Spleen (tissue), 11 donors: ENCODE results near the gene MARS1. TPM values are rescaled to one million over a fixed set of nuclear protein-coding genes. Genes with fewer than 3 reads are reported as not detected.
A peak's percentile ranks its signal among the peaks of the same experiment; 100 is the strongest.

Source experiments
- DNase-seq: peaks from one replicate; pipeline ENCODE4 v3.0.0-alpha.2; 2020
- H3K27ac ChIP-seq, 8 donors: fragments of 200-600 bp; sonication (generic) in 7 of 8; 1 replicate in 4 of 8; 2 replicates in 4 of 8; pipeline versions ENCODE4 v1.5.0 to v1.8.0; 2016 to 2021; ENCODE audit warnings: inconsistent platforms in 4 of 8, mild to moderate bottlenecking in 4 of 8, moderate library complexity in 1 of 8
- H3K27me3 ChIP-seq, 7 donors: fragments of 200-600 bp; sonication (generic) in 6 of 7; replicated peaks in 1 of 7; 1 replicate in 4 of 7; 2 replicates in 3 of 7; pipeline versions ENCODE4 v1.5.0 to v1.8.0; 2016 to 2021; ENCODE audit warnings: inconsistent platforms in 3 of 7, mild to moderate bottlenecking in 1 of 7
- H3K36me3 ChIP-seq, 6 donors: fragments of 200-600 bp; sonication (generic) in 5 of 6; 1 replicate in 4 of 6; 2 replicates in 2 of 6; pipeline versions ENCODE4 v1.5.0 to v1.8.0; 2016 to 2021; ENCODE audit warnings: inconsistent platforms in 2 of 6
- H3K4me1 ChIP-seq, 6 donors: fragments of 200-600 bp; sonication (generic) in 5 of 6; 1 replicate in 3 of 6; 2 replicates in 3 of 6; pipeline versions ENCODE4 v1.5.0 to v1.8.0; 2016 to 2021; ENCODE audit warnings: inconsistent platforms in 3 of 6
- H3K4me3 ChIP-seq, 8 donors: fragments of 200-600 bp; sonication (generic) in 7 of 8; 1 replicate in 4 of 8; 2 replicates in 4 of 8; pipeline versions ENCODE4 v1.5.0 to v1.8.0; 2016 to 2021; ENCODE audit warnings: inconsistent platforms in 4 of 8, mild to moderate bottlenecking in 4 of 8, moderate library complexity in 2 of 8
- H3K9me3 ChIP-seq, 8 donors: fragments of 200-600 bp; sonication (generic) in 7 of 8; 1 replicate in 4 of 8; 2 replicates in 4 of 8; pipeline versions ENCODE4 v1.5.0 to v1.8.0; 2016 to 2021; ENCODE audit warnings: inconsistent platforms in 4 of 8
- CTCF ChIP-seq, 11 experiments: fragments of 200-600 bp in 7 of 11; fragments of 450-650 bp in 4 of 11; sonication (generic) in 4 of 11; IDR thresholded peaks in 8 of 11; conservative IDR thresholded peaks in 3 of 11; 1 replicate in 7 of 11; 2 replicates in 4 of 11; pipeline versions ENCODE4 v1.4.0 to v1.8.0; 2016 to 2021; ENCODE audit warnings: antibody characterized with exemption in 11 of 11, inconsistent platforms in 4 of 11, mild to moderate bottlenecking in 1 of 11
- POLR2A ChIP-seq, 3 donors: fragments of 450-650 bp; IDR thresholded peaks; one replicate each; pipeline ENCODE4 v1.5.1; 2017; ENCODE audit warnings: antibody characterized with exemption in 3 of 3, mild to moderate bottlenecking in 1 of 3
- POLR2AphosphoS5 ChIP-seq, 3 donors: sonication (generic); formaldehyde crosslinking; IDR thresholded peaks; one replicate each; pipeline ENCODE4 v1.5.1; 2017; ENCODE audit warnings: antibody characterized with exemption in 3 of 3
- WGBS, 5 donors: extraction: QIAGEN DNeasy Blood & Tissue Kit in 3 of 5; methylation state at CpG; one replicate each; pipeline versions ENCODE4 v1.1.5 to v1.1.7; 2013 to 2018; 5-methylcytosine and 5-hydroxymethylcytosine counted together
- intact Hi-C: fragments of 100-400 bp; cut with DNase I; formaldehyde crosslinking; loops from one replicate; pipeline ENCODE4 v1.15.0; 2023; ENCODE audit warnings: low total_unique reads
- polyA plus RNA-seq, 3 donors: library from polyadenylated mRNA; stranded (reverse); fragments of 200-250 nt; gene quantifications; one replicate each; pipeline ENCODE4 v1.2.1, GENCODE V29; 2013
- total RNA-seq, 7 donors: library from RNA; depleted of rRNA in 3 of 7; stranded (reverse); fragments of >200 nt in 3 of 7; fragmentation: NEBNext Ultra II Directional in 4 of 7; extraction: Animal tissue kit (Norgen Biotek cat#: 25700) in 4 of 7; gene quantifications; one replicate each; pipeline versions ENCODE4 v1.1.0 to v1.2.1, GENCODE V29; 2016 to 2021
- donor health status: healthy with polysubstance abuse.
- donor health status: DM: no; HTN: no; CAD: no; lungs with moderate emphysema.
- donor health status: DM: no; HTN: no; CAD: no.
- donor health status: Bipolar disorder and iron deficiency.
- donor health status: healthy.
- donor health status: DM: no; HTN: no; CAD: no.
- donor health status: DM: yes; HTN: yes; CAD: no.

The MARS1 gene
- total and polyA plus RNA-seq, 10 donors, result 67.4 to 186 (median 101) TPM

- Histone ChIP-seq H3K27ac (peak within 1 kb of the TSS; percentile 98 to 100 (median 99)), H3K9me3 (no peaks in the 10 kb centered on the region), H3K36me3 (peaks cover 0 to 51% (median 40%) of the 10 kb centered on the region in 6 donors), H3K4me1 (peaks cover 47 to 87% (median 68%) of the 10 kb centered on the region in 6 donors), H3K27me3 (no peaks in the 10 kb centered on the region), H3K4me3 (peak within 1 kb of the TSS; percentile 58 to 89 (median 70))
- 0 to 5% (median 1%) methylated on average over 3 to 57 of the region's 57 CpGs for WGBS, 5 donors
- peak; percentile 98 for DNase-seq
- TF ChIP-seq POLR2A (IDR thresholded peaks at IDR 0.05) (peak in 1 of 3 donors; percentile 34), POLR2AphosphoS5 (IDR thresholded peaks at IDR 0.05) (peak; percentile 79 to 86 (median 81)), CTCF (IDR thresholded peaks at IDR 0.05 in 8 of 11, conservative IDR thresholded peaks at IDR 0.05 in 3 of 11) (peak in 3 of 11 experiments; percentile 6 to 19 (median 14))
- intact Hi-C loops, result no loop called here
These were observed 34.4 kb downstream of the MARS1 start, which contains the start of gene MBD6 for GRCh38 chr12:57522011-57522886. Gene MBD6 (plus strand): TSS chr12:57522824. CDS start chr12:57524304, 1,480 bp downstream.

GRCh38 chr12:57522887-57523705 is 35.2 kb downstream of the MARS1 start:
- H3K4me1 ChIP-seq, result peaks cover 45 to 81% (median 59%) of the 10 kb centered on the region in 6 donors
- no peaks in the 10 kb centered on the region for H3K27me3 ChIP-seq
- peak; percentile 94 for DNase-seq
- peak overlapping the region; percentile 58 to 89 (median 70) for H3K4me3 ChIP-seq
- WGBS, 5 donors, result 0 to 4% (median 1%) methylated on average over 7 to 38 of the region's 38 CpGs
- TF ChIP-seq POLR2AphosphoS5 (IDR thresholded peaks at IDR 0.05) (peak in 2 of 3 donors; percentile 42 to 55), CTCF (IDR thresholded peaks at IDR 0.05 in 8 of 11, conservative IDR thresholded peaks at IDR 0.05 in 3 of 11) (peak in 1 of 11 experiments; percentile 18), POLR2A (IDR thresholded peaks at IDR 0.05) (peak in 2 of 3 donors; percentile 7 to 9)
- intact Hi-C loops, result no loop called here
- H3K9me3 ChIP-seq, result no peaks in the 10 kb centered on the region
- peaks cover 0 to 51% (median 41%) of the 10 kb centered on the region in 6 donors for H3K36me3 ChIP-seq
- H3K27ac ChIP-seq, result peak overlapping the region; percentile 98 to 100 (median 99)

- peak overlapping the region; percentile 98 to 100 (median 99) for H3K27ac ChIP-seq
- peaks cover 36 to 72% (median 51%) of the 10 kb centered on the region in 6 donors for H3K4me1 ChIP-seq
- H3K36me3 ChIP-seq, result peaks cover 0 to 53% (median 50%) of the 10 kb centered on the region in 6 donors
- intact Hi-C loops, result no loop called here
- DNase-seq, result peak; percentile 80
- TF ChIP-seq CTCF (IDR thresholded peaks at IDR 0.05 in 8 of 11, conservative IDR thresholded peaks at IDR 0.05 in 3 of 11), result peak in 1 of 11 experiments; percentile 4
- TF ChIP-seq POLR2A (IDR thresholded peaks at IDR 0.05), result no peak
- peak in 1 of 3 donors; percentile 18 for TF ChIP-seq POLR2AphosphoS5 (IDR thresholded peaks at IDR 0.05)
- peak overlapping the region; percentile 58 to 89 (median 70) for H3K4me3 ChIP-seq
- H3K9me3 ChIP-seq, result no peaks in the 10 kb centered on the region
- no peaks in the 10 kb centered on the region for H3K27me3 ChIP-seq
- 69 to 75% (median 72%) methylated on average over 14 of the region's 14 CpGs for WGBS, 5 donors
These were observed 36.1 kb downstream of the MARS1 start for GRCh38 chr12:57523706-57524614.
